Sciatic nerve (tissue), 2 donors: ENCODE data around the gene MMP20. TPM values are rescaled to one million over a fixed set of nuclear protein-coding genes. Genes with fewer than 3 reads are reported as not detected.

Experiments used
- ATAC-seq: fragments of 200-7000 bp; cut with Tn5 transposase; one replicate; pipeline ENCODE4 v1.9.1; 2020; ENCODE audit warnings: mild to moderate bottlenecking, moderate library complexity
- DNase-seq: peaks from one replicate; pipeline ENCODE4 v3.0.0-alpha.2; 2020; ENCODE audit warnings: low spot score
- intact Hi-C: fragments of 100-400 bp; cut with DNase I; formaldehyde crosslinking; loops from one replicate; pipeline ENCODE4 v1.14.2; 2022
- total RNA-seq: library from RNA; stranded (reverse); fragmentation: NEBNext Ultra II Directional; extraction: Animal tissue kit (Norgen Biotek cat#: 25700); gene quantifications from one replicate; pipeline ENCODE4 v1.2.1, GENCODE V29; 2021
- donor health status: DM: no; HTN: no; CAD: no.
- donor health status: DM: no; HTN: no; CAD: no.

The MMP20 gene
- total RNA-seq, 1 donor from 2014 or later: not detected

DNA sequence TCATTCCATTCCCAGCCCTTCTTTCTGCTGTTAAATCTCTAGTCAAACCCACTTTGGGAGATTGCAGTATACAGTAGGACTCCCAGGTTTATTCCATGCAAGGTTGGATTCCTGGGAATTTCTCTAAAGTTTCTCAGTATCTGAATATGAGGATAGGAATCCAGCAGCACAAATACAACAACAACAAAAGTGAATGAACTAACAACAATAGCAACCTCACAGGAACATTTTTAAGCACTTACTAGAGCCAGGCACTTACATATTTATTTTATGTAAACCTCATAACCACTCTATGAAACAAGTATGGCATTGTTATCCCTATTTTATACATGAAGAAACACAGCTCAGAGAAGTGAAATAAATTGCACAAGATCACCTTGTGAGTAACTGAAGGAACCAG is 96.5 kb downstream of the MMP20 start:
- intact Hi-C loops: no loop called here
- ATAC-seq (no peak), DNase-seq (no peak)

- intact Hi-C loops: no loop called here
- no peak for DNase-seq
- ATAC-seq: no peak
Observed at GRCh38 chr11:102527684-102528083, 97.4 kb downstream of the MMP20 start.

- no peak for ATAC-seq
- intact Hi-C loops: no loop called here
Observed at GRCh38 chr11:102527041-102527440, 98.1 kb downstream of the MMP20 start.

More at GRCh38 chr11:102527041-102527440, 98.1 kb downstream of the MMP20 start:
- DNase-seq: no peak

Other genes starting within 250 kb of the MMP20 start
- gene TMEM123, start 172.6 kb downstream of the MMP20 start, total RNA-seq: 191 TPM
- not detected for gene MMP7, start 94.6 kb downstream of the MMP20 start, total RNA-seq
- not detected for gene MMP27, start 80.4 kb upstream of the MMP20 start, total RNA-seq
- gene MMP8, start 99.6 kb upstream of the MMP20 start, total RNA-seq: 2.3 TPM
- gene MMP10, start 155.3 kb upstream of the MMP20 start, total RNA-seq: not detected
- gene MMP1, start 172.8 kb upstream of the MMP20 start, total RNA-seq: 0.22 TPM
- gene MMP3, start 218.3 kb upstream of the MMP20 start, total RNA-seq: 6.7 TPM
- 0.22 TPM for gene MMP12, start 249.7 kb upstream of the MMP20 start, total RNA-seq